Measurements from ENCODE around the gene TSPAN10.

TSPAN10 gene

DNA sequence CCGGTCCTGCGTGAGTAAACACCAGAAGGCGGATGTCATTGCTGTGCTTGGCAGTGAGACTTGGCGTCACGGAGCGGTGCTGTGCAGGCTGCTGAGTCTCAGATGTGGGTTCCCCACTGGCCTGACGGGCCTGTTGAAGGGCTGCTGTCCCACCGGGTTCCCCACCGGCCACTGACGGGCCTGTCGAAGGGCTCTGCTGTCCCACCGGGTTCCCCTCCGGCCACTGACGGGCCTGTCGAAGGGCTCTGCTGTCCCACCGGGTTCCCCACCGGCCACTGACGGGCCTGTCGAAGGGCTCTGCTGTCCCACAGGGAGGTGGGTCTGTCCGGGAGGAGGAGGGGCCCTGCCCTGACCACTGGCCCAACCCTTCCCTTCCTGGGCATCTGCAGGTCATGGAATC is 49.6 kb downstream of the TSPAN10 start:
- in situ Hi-C loops (cut with HindIII; ENCODE audit: low sequenced_read_pairs) = loop anchor here (5.0 kb wide), 1 partner anchor 109 kb away; no protein-coding TSS in a partner anchor

DNA sequence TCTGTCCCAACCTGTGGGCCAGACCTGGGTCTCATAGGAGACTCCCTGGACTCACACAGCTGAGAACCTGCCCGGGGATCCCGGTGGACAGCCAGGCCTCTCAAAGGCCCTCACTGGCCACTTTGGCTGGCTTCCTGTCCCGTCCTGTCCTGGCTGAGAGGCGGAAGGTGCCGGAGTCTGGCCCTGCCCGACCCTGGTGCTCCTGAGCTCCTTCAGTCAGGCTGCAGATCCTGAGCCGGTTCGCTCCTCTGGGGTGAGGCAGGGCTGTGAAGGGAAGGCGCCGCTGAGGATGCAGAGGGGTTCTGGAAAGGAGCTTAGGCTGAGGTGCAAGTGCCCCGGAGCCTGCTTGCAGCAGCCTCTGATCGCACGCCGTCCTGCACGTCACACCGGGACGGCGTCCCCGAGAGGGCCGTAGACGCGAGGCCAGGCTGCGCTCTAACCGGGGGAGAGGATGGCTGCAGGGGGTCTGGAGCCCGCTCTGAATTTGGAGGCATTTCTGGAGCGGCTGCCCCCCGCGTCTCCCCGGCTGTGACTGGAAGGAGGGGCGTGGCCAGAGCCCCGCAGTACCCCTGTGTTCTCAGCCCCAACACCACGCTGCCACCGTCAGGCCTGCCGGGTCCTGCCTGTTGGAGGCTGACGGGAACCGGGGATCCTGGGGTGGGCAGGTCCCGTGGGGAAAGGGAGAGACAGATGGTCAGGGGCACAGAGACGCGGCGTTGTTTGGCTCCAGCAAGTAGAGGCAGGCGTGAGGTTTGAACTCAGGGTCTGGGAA is 51.0 kb downstream of the TSPAN10 start:
- in situ Hi-C loops (cut with HindIII; ENCODE audit: low sequenced_read_pairs) = loop anchor here (5.0 kb wide), 1 partner anchor 111 kb away; no protein-coding TSS in a partner anchor

DNA sequence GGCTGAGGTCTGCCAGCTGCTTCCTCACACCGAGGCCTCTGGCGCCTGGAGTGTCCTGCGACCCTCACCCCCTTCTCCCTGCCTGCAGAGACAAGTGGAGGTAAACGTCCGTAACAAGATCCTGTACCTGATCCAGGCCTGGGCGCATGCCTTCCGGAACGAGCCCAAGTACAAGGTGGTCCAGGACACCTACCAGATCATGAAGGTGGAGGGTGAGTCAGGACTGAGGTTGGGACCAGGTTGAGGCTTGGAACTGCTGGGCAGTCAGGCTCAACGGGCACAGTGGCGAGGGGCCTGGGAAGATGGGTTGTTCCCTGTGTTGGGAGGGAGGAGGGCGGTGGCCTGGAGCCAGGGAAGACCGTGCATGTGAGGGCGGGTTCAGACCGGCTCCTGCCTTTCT is 51.6 kb downstream of the TSPAN10 start:
- in situ Hi-C loops (cut with HindIII; ENCODE audit: low sequenced_read_pairs) = loop anchor here (5.0 kb wide), 1 partner anchor 111 kb away; no protein-coding TSS in a partner anchor

DNA sequence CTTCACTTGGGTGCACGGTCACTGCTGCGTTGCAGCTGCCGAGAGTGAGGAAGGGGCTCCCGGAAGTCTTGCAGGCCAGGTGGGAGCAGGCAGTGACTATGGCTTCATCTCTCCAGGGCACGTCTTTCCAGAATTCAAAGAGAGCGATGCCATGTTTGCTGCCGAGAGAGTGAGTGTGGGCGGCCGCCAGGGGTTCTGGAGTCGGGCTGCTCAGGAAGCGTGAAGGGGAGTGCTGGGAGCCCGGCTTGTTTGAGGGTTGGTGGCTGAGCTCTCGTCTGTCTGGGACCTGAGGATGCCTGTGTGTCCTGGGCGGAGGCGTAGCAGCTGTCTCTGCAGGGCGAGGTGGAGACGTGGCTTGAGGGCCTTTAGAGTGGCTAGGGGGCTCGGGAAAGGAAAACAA is 53.1 kb downstream of the TSPAN10 start:
- in situ Hi-C loops (cut with HindIII; ENCODE audit: low sequenced_read_pairs) = no loop called here

DNA sequence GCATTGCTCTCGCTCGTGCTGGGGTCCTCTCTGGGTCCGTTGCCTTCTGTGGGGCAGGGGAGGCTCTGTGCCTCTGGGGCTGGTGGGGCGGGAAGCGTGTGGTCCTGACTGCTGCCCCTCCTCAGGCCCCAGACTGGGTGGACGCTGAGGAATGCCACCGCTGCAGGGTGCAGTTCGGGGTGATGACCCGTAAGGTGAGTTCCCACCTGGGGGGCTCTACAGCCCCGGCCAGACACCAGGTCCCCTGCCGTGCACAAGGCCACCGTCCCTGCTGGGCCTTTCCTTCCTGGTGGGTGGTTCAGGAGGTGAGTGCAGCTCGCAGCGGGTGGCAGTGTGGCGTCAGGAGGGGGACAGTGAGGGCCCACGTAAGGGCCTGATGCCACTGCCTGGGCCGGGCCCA is 53.6 kb downstream of the TSPAN10 start:
- in situ Hi-C loops (cut with HindIII; ENCODE audit: low sequenced_read_pairs) = no loop called here

DNA sequence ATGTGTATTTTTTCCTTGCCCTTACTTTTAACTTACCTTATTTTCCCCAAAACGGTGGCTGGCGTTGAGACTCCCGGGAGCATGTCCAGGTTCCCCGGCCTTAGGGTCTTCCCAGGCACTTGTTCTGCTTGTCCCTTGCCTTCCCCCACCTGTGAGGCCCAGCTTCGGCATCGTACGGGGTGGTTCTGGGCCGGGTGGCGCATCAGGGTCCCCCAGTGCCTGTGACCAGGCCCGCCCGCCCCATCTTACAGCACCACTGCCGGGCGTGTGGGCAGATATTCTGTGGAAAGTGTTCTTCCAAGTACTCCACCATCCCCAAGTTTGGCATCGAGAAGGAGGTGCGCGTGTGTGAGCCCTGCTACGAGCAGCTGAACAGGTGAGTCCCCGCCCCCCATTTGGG is 54.2 kb downstream of the TSPAN10 start:
- in situ Hi-C loops (cut with HindIII; ENCODE audit: low sequenced_read_pairs) = no loop called here

DNA sequence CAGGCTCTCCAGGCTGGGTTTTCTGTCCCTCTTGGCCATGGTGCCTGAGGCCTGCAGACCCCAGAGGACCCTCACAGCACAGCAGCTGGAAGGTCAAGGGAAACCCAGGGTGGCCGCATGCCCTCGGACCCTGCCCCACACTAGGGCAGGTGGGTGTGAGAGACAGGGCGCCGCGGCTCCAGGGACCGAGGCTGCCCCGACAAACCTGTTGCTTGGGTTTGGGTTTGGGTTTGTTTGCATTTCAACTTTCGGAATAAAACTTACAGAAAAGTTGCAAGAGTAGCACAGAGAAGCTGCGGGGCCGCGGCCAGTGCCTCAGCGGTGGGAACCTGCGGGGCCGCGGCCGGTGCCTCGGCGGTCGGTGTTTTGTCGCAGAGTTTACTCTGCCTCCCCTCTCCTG is 54.6 kb downstream of the TSPAN10 start:
- in situ Hi-C loops (cut with HindIII; ENCODE audit: low sequenced_read_pairs) = no loop called here

DNA sequence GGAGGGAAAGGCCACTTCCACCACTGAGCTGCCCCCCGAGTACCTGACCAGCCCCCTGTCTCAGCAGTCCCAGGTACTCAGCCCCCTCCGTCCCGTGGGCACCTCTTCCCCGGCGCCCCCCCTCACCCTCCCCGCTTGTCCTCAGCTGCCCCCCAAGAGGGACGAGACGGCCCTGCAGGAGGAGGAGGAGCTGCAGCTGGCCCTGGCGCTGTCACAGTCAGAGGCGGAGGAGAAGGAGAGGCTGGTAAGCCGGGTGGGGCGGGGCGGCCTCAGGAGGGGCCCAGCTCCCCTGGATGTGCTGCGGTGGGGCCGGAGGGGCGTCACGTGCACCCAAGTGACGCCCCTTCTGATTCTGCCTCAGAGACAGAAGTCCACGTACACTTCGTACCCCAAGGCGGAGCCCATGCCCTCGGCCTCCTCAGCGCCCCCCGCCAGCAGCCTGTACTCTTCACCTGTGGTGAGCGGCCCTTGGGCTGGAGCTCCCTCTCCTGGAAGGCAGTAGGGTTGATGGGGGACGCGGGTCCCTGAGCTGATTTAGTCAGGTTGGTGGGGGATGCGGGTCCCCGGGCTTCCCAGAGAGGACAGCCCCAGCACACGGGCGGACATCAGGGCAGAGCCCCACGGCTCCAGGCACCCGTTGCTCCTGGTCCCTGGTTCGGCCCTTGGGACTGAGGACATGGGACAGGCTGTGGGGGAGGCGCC is 56.7 kb downstream of the TSPAN10 start:
- in situ Hi-C loops (cut with HindIII; ENCODE audit: low sequenced_read_pairs) = no loop called here

DNA sequence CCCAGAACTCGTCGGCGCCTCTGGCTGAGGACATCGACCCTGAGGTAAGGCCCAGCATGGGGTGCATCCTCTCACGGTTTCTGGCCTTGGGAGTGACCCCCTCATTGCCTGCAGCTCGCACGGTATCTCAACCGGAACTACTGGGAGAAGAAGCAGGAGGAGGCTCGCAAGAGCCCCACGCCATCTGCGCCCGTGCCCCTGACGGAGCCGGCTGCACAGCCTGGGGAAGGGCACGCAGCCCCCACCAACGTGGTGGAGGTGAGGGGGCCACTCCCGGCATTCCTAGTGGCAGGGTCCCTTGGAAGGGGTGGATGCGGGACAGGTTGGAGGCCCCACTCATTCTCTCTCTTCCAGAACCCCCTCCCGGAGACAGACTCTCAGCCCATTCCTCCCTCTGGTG is 57.8 kb downstream of the TSPAN10 start:
- in situ Hi-C loops (cut with HindIII; ENCODE audit: low sequenced_read_pairs) = no loop called here

DNA sequence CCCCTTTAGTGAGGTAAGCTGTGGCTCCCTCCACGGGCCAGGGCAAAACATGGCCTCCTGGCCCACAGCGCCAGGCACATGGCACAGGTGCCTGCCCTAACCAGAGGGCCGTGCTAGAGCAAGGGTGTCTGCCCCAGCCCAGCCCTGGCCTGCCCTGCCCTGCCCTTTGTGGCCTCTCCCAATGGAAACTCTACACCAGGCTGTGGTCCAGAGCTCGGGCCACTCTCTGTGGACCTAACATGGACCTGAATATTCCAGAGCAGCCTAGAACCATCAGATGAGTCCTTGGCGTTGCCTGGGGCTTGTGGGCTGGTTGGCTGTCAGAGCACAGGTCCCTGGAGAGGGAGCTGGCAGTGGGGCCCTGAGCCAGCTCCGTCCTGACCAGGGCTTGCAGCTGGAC is 58.2 kb downstream of the TSPAN10 start:
- in situ Hi-C loops (cut with HindIII; ENCODE audit: low sequenced_read_pairs) = no loop called here

DNA sequence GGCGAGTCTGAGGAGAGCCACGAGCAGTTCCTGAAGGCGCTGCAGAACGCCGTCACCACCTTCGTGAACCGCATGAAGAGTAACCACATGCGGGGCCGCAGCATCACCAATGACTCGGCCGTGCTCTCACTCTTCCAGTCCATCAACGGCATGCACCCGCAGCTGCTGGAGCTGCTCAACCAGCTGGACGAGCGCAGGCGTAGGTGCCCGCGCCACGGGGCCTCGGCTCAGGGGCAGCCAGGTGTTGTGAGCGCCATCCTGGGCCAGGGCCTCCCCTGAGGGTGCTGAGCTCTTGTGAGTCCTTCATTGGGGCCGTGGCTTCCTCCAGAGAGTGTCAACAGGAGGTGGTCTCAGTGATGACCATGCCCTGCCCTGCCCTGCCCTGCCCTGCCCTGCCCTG is 58.8 kb downstream of the TSPAN10 start:
- in situ Hi-C loops (cut with HindIII; ENCODE audit: low sequenced_read_pairs) = no loop called here

DNA sequence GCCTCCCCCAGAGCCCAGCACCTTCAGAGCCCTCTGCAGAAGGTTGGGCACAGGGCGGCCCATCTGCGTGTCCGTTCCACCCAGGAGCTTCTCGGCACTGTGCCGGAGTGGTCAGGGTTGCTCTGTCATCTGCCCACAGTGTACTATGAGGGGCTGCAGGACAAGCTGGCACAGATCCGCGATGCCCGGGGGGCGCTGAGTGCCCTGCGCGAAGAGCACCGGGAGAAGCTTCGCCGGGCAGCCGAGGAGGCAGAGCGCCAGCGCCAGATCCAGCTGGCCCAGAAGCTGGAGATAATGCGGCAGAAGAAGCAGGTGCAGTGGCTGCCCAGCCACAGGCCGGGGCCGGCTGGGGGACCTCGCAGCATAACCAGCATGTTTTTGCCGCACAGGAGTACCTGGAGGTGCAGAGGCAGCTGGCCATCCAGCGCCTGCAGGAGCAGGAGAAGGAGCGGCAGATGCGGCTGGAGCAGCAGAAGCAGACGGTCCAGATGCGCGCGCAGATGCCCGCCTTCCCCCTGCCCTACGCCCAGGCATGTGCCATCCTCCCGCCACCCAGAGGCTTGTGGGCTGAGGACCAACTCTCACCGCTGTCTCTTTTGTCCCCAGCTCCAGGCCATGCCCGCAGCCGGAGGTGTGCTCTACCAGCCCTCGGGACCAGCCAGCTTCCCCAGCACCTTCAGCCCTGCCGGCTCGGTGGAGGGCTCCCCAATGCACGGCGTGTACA is 59.4 kb downstream of the TSPAN10 start:
- in situ Hi-C loops (cut with HindIII; ENCODE audit: low sequenced_read_pairs) = no loop called here

DNA sequence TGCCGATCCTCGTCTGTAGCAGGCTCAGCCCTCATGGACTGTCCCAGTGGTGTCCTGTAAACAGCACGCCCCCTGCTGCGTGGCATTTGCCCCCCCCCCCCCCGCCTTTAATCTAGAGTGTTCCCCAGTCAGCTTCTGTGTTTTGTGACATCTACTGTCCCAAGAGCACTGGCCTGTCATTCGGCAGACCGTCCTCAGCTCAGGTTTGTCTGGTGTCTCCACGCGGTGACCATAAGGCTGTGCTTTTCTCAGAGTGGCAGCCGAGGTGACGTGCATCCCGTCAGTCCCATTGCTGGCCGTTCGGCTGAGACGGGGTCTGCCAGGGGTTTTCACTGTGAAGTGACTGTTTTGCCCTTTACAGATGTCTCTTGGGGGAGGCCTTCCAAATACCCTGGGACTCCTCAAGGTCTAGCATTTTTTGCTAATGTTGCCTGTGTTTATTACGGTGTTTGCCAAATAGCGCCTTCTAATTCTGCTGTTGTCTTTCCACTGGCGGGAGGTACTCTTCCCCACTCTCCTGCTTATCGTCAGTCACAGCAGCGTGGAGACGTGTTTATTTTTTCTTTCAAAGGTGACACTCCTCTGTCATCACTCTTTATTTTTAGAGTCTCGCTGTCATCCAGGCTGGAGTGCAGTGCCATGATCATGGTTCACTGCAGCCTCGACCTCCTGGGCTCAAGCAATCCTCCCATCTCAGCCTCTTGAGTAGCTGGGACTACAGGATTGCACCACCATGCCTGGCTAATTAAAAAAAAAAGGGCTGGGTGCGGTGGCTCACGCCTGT is 60.5 kb downstream of the TSPAN10 start:
- in situ Hi-C loops (cut with HindIII; ENCODE audit: low sequenced_read_pairs) = no loop called here
